GM18517 (cell line): ENCODE results near the gene UCN.
A peak's percentile ranks its signal among the peaks of the same experiment; 100 is the strongest.
"Not testable (repeated sequence)": the region's sequence is repeated elsewhere in the genome, so short reads cannot be mapped to it uniquely, and the experiment has no call there.

Experiments
- ATAC-seq: cut with Tn5 transposase; IDR thresholded peaks from one replicate; pipeline ENCODE4 v1.9.1; 2021; ENCODE audit warnings: mild to moderate bottlenecking, moderate library complexity; ENCODE audit not compliant: unreplicated experiment

The UCN gene

GRCh38 chr2:27308359-27308881 is at the start of gene UCN:
Gene UCN (minus strand): TSS chr2:27308445. CDS start chr2:27307895, 550 bp downstream.
- no peak for ATAC-seq

DNA sequence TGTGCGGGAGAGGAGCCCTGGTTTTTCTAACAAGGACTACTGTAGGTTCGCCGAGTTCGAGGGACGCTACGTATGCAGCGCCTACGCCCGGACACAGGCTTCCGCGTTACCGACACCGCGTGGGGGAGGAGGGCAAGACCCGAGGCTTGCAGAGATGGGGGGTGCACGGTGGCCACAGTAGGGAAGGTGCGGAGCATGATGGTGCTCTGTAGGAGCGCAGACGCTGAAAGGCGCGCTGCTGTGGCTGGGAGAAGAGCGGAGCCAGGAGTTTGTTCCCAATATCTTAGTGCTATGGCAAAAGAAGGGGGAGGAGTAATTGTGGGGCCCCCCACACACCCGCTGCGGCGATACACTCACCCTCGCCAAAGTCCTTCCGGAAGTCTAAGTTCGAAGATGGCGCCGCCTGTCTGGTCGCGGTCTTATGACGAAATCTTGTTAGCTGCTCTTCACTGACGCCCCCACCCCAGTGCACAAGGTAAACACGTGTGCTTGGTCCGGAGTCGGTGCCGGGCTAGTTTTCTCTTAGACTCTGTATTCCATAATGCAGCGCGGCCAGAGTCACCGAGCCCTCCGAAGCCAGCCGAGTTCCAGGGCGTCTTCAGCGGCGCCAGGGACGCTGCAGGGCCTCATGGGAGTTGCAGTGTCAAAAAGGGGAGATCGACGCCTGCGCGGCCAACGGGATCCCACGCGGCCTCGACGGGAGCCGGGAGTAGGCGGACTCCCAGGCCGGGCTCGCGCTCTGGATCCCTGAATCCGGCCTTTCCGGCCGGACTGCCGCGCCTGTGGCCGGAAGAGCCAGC is 48.3 kb upstream of the UCN start, which contains the start of gene GTF3C2:
Gene GTF3C2 (minus strand): TSS at position 383 of the 800 bp plus-strand sequence. CDS start 13,210 bp downstream, outside the sequence.
- peak; percentile 83 for ATAC-seq

GRCh38 chr2:27356056-27356381 is 47.8 kb upstream of the UCN start:
- ATAC-seq = peak; percentile 21

GRCh38 chr2:27354597-27354927 is 46.3 kb upstream of the UCN start:
- no peak for ATAC-seq

- ATAC-seq = no peak
These were observed 45.7 kb upstream of the UCN start for GRCh38 chr2:27353762-27354596.

DNA sequence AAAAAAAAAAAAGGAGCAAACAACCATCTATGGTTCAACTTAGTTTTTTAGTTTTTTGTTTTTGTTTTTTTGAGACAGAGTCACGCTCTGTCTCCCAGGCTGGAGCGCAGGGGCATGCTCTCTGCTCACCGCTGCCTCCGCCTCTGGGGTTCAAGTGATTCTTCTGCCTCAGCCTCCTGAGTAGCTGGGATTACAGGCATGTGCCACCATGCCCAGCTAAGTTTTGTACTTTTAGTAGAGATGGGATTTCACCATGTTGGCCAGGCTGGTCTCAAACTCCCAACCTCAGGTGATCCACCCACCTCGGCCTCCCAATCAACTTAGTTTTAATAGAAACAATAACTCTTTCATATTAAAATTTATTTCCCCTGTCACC is 45.1 kb upstream of the UCN start:
- not testable (repeated sequence) for ATAC-seq

- ATAC-seq = no peak
These were observed 43.8 kb upstream of the UCN start for GRCh38 chr2:27351802-27352598.

- no peak for ATAC-seq
These were observed 42.0 kb upstream of the UCN start for GRCh38 chr2:27350106-27350693.

GRCh38 chr2:27347641-27348040 is 39.4 kb upstream of the UCN start:
- no peak for ATAC-seq

GRCh38 chr2:27336173-27336572 is 27.9 kb upstream of the UCN start:
- no peak for ATAC-seq

- no peak for ATAC-seq
These were observed 27.1 kb upstream of the UCN start for GRCh38 chr2:27335311-27335710.

GRCh38 chr2:27324720-27325119 is 16.5 kb upstream of the UCN start:
- no peak for ATAC-seq

GRCh38 chr2:27323596-27324285 is 15.5 kb upstream of the UCN start:
- no peak for ATAC-seq

DNA sequence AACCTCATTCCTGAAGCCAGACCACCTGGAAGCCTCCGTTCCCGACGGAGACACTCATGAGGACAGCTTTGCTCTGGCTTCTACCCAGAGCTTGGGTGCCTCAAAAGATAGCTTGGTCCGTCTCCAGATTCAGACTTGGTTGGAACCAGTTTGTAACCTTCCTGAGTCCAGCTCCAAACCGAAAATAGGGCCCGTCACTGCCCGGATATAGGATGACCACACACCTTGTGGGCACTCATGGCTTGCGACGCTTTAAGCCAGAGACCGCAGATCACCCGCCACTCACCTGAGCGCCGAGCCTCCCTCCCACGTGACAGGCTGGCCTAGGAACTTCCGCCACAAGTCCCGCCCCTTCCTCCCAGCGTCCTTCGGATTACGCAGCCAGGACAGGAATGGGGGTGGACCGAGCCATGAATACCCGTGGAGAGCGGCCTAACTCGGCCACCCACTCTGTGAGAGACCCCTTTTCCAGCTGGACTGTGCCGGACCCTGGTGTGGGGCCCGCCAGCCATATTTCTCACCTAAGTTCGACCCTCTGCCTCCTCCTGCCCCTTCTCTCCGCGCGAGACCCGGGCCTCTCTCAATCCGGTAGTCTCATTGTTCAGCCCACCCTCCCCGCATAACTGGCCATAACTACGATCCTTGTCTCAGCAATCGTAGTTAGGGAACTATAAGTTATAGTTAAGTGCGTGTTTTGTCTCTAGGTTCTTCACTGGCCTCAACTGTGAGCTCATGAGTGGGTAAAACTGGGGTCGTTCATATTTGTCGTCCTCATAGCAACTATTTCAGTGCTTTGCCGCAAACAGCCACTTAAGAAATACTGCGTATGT is 14.7 kb upstream of the UCN start, which contains the start of gene MPV17:
Gene MPV17 (minus strand): TSS at position 332 of the 830 bp plus-strand sequence. CDS start 580 bp downstream, outside the sequence.
- peak; percentile 80 for ATAC-seq

DNA sequence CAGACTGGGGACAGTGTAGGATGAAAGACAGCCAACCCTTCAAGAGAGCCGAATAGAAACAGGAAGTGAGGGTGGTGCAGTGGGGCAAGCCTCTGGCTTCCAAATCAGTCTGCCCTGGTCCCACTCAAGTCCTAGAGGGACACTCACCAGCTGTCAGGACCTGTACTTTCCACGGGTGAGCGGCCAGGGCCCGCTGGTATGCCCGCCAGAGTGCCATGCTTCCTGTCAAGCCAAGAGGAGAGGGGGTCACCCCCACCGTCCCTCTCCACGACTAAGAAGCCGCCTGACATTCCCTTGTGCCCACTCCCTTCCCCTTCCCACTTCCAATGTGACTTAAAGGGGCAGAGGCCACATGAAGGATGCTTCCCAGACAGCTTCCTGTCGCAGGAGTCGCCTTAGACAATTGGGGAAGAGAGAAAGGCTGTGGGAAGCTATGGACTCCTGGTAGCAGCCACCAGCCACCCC is 14.1 kb upstream of the UCN start:
- no peak for ATAC-seq

DNA sequence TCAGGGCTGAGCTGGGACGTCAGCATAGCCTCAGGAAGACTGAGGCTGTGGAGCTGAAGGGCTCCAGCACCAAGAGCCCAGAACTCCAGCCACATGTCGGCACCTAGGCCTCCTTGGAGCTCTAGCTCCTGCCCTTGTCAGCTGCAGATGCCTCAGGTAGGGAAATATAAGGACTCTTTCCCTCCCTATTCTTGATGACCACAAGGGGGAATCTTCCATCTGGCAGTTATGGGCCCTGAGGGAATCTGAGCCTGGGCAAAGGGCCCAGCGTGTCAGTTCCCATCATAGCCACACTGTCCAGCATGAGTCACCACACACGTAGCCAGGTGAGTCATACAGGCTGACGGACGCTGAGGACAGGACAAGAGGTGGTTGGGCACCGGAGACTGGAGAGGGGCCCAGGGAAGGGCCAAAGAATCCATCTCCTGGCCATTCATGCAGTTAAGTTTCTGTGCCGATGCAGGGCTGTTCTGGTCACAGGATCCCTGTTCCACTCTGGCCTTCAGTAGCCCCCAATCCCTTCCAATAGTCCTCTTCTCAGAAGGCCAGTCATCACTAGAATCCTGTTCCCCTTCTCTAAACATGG is 12.8 kb upstream of the UCN start:
- no peak for ATAC-seq

DNA sequence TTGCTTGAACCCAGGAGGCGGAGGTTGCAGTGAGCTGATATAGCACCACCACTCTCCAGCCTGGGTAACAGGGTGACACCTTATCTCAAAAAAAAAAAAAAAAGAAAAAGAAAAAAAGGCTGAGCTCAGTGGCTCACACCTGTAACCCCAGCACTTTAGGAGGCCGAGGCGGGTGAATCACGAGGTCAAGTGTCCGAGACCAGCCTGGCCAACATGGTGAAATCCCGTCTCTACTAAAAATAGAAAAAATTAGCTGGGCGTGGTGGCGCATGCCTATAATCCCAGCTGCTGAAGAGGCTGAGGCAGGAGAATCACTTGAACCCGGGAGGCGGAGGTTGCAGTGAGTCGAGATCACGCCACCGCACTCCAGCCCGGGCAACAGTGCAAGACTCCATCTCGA is 11.6 kb upstream of the UCN start:
- ATAC-seq = not testable (repeated sequence)

- ATAC-seq = no peak
These were observed 8.6 kb upstream of the UCN start for GRCh38 chr2:27316655-27317412.
